Astrocyte of the cerebellum (primary cell): ENCODE data around the gene SEC24D.

Experiments used
- DNase-seq: peaks from one replicate; pipeline ENCODE4 v3.0.0-alpha.2; 2011; ENCODE audit warnings: low read depth
- H3K4me3 ChIP-seq: 2 replicates; pipeline ENCODE4 v1.5.1; 2011; ENCODE audit warnings: mild to moderate bottlenecking, low read depth, low read length, moderate library complexity
- in situ Hi-C: cut with HindIII; loops from 2 replicates; pipeline ENCODE4 v1.10.0; 2017; ENCODE audit warnings: low sequenced_read_pairs
- TF ChIP-seq, protein P1 (sequence below): IDR thresholded peaks from 2 replicates; pipeline ENCODE4 v1.5.1; 2012; ENCODE audit warnings: low read length, low read depth, moderate library complexity, mild to moderate bottlenecking; ENCODE audit errors: missing control alignments

The SEC24D gene

GRCh38 chr4:118756958-118757357 lies 79.0 kb downstream of the SEC24D start:
- in situ Hi-C loops: no loop called here
- TF ChIP-seq, protein P1, sequence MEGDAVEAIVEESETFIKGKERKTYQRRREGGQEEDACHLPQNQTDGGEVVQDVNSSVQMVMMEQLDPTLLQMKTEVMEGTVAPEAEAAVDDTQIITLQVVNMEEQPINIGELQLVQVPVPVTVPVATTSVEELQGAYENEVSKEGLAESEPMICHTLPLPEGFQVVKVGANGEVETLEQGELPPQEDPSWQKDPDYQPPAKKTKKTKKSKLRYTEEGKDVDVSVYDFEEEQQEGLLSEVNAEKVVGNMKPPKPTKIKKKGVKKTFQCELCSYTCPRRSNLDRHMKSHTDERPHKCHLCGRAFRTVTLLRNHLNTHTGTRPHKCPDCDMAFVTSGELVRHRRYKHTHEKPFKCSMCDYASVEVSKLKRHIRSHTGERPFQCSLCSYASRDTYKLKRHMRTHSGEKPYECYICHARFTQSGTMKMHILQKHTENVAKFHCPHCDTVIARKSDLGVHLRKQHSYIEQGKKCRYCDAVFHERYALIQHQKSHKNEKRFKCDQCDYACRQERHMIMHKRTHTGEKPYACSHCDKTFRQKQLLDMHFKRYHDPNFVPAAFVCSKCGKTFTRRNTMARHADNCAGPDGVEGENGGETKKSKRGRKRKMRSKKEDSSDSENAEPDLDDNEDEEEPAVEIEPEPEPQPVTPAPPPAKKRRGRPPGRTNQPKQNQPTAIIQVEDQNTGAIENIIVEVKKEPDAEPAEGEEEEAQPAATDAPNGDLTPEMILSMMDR: no peak
- no peak overlapping the region for H3K4me3 ChIP-seq
- no peak for DNase-seq

DNA sequence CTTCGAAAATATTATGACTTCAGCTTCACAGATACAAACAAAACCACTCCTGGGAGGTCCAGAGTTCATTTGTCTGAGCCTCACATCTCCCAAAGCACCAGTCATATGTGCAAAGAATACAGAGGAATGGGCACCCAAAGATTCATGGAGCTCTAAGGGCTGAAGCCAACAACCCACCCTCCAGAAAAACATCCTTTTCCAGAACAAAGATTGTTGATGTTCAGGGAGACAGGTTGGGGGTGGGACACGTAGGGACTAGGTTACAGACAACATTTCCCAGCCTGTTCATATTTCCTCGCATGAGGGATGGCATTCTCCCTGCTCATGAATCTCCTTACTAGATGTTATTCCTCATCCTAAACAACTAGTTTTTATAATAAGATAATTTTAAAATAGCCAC lies 79.5 kb downstream of the SEC24D start:
- in situ Hi-C loops: no loop called here
- no peak overlapping the region for H3K4me3 ChIP-seq
- TF ChIP-seq, protein P1: no peak
- no peak for DNase-seq

- TF ChIP-seq, protein P1: no peak
- in situ Hi-C loops: no loop called here
- H3K4me3 ChIP-seq: no peak overlapping the region
- DNase-seq: no peak
These were observed 80.3 kb downstream of the SEC24D start for GRCh38 chr4:118755438-118756226.

- no peak for DNase-seq
- in situ Hi-C loops: no loop called here
- TF ChIP-seq, protein P1: no peak
- H3K4me3 ChIP-seq: no peak overlapping the region
These were observed 81.0 kb downstream of the SEC24D start for GRCh38 chr4:118754890-118755289.

DNA sequence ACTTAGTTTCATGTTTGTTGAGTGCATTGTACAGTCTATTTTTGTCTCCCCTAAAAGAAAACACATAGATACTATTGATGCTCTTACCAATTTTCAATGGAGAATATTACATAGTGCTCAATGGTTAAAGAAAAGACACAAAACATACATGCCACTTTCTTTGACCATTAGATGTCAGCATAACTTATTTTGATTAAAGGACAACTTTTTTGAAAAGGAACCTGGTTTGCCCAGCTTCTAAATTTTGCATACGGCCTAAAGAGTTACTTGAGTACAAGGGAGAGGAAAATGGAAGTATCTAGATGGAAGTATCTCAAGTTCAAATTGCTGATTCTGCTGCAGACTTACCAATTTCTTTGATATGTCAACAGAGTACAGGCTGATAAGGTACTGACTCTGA lies 82.2 kb downstream of the SEC24D start:
- TF ChIP-seq, protein P1: no peak
- in situ Hi-C loops: no loop called here
- DNase-seq: no peak
- no peak overlapping the region for H3K4me3 ChIP-seq

DNA sequence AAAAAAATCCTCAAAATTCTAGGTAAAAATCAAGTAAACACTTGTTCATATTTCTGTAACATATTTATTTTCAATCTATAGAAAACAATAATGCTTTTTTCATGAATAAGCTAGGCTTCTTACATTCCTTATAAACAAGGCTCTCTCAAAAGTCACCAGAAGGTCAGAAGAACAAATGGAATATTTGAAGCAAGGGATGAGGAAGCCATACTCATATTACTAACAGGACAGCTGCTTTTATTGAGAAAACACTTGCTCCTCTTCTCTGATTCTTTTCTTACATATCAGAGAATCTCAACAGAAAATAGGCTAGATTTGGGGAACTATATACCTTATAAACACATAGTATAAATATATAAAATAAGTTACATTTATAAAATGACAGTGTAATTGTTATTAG lies 82.8 kb downstream of the SEC24D start:
- DNase-seq: no peak
- TF ChIP-seq, protein P1: no peak
- in situ Hi-C loops: no loop called here
- no peak overlapping the region for H3K4me3 ChIP-seq
